ENCODE results near the gene ABCA3.
"Not testable (repeated sequence)": the region's sequence is repeated elsewhere in the genome, so short reads cannot be mapped to it uniquely, and the experiment has no call there.

ABCA3 gene

DNA sequence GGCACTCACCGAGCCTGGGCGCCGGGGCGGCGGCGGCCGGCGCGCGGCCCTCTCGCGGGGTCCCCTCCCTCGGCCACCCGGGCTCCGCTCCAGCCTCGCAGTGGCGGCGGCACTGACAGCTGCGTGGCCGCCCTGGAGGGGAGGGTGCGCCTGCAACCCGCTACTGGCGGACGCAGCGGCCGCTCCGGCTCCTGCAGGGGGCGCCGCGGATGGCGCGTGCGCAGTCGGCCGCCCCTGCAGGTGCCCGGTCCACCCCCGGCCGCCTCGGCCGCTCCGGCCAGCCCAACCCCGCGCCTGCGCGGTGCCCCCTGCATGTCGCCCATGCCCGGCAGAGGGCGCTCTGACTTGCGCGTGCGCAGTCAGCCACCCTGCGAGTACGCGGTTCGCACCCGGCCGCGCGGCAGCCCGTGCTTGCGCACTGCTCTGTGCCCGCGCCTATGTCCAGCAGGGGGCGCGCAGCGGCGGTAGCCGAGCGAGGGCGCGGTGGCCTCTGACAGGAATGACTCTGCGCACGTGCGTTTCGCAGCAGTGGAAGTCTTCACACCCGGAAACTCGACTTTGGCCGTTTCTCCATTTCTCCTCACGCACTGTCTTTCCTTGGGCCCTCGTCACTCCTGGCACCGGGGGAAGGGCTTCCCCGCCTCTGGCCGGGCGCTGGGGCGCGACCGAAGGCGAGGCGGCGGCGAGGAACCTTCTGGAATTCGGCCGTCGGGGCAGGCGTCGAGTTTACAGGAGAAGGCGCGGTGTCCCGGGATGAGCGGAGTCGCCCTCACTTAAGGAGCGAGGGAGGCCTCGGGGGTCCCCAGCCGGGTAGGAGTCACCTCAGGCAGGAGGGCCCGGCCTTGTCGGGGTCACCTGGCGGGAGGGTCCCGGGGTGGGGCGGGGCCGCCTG, at the start of gene ABCA3:
TSS of gene ABCA3 (minus strand) at position 165 of the 892 bp plus-strand sequence. CDS start 14,262 bp downstream, outside the sequence.
- DNase-seq (ENCODE audit: low read depth), result peak; percentile 91

DNA sequence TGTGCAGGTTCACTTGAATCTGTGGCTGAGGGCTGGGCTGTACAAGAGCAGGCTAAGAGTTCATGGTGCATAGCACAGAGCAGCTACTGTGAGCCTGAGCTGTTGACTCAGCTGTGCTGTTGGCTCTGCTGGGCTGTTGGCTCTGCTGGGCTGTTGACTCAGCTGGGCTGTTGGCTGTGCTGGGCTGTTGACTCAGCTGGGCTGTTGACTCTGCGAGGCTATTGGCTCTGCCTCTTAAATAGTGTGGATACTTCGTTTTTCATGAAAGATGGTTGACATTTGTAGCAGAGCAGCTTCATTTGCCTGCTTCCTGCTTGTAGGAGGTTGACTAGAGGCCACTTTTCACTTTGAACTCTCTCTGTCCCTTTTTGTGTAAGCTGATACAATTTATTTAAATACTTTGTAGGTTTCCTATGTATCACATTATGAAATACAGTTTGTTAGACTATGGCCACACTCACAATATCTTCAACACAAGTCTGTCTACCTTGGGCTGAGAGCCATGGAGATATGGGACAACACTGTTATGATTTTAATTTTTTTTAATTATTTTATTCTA, 48.4 kb upstream of the ABCA3 start:
- no peak for DNase-seq (ENCODE audit: low read depth)

DNA sequence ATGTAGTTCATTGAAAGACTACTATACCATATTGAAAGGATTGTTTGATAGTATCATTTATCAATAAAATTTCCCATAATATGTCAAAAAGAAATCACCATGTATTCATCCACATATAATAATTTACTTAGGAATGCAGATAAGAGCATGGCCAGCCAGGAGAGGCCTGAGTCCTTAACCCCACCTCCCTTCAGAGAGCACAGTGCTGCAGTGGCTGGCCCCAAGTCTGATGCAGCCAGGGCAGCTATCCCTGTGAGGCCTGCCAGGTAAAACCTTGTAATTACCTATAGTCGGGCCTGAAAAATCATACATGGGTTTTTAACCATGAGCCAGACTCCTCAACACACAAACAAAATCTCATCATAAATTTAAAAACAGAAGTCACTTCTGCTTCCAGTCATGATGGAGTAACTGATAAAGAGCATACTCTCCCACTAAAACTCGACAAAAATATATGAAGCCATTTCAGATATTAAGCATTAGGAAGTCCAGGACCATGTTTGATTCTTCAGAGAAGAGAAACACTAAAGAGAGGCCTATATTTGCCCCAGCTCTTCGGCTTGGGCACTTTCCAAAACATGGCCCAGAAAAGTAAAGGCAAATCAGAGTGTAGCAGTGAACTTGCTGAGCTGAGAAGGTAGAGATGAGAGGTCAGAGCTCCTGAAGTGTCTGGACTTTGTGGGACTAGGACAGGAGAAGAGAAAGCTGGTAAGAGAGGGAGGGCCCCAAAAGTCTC, 47.8 kb upstream of the ABCA3 start:
- DNase-seq (ENCODE audit: low read depth), result no peak

DNA sequence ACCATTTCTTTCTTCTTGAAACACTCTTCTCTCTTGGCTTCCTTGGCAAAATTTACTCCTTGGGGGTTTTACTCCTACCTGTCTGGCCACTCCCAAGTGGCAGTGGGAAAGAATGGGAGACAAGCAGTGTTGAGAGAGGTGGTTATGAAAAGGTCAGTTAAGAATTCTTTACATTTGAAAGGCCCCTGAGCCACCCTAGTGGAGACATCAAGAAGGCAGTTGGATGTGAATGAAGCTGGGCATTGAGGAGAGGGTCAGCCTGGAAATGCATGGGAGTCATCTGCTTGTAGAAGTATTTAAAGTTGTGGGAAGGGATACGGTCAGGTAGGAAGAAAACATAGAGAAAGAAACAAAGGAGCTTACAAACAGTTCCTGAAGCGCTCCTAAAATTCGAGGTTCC, 46.5 kb upstream of the ABCA3 start:
- no peak for DNase-seq (ENCODE audit: low read depth)

DNA sequence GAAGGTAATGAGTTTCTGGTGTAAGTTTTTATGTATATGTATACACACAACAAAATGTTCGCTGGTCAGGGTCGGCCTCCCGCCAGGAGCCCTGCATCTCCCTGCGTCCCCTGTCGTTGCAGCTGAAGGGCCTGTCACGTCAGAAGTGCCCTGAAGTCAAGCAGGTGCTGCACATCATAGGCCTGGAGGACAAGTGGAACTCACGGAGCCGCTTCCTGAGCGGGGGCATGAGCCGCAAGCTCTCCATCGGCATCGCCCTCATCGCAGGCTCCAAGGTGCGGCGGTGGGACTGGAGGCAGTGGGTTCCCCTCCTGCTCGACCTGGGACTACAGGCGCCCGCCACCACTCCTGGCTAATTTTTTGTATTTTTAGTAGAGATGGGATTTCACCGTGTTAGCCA, 45.5 kb upstream of the ABCA3 start:
- not testable (repeated sequence) for DNase-seq (ENCODE audit: low read depth)

DNA sequence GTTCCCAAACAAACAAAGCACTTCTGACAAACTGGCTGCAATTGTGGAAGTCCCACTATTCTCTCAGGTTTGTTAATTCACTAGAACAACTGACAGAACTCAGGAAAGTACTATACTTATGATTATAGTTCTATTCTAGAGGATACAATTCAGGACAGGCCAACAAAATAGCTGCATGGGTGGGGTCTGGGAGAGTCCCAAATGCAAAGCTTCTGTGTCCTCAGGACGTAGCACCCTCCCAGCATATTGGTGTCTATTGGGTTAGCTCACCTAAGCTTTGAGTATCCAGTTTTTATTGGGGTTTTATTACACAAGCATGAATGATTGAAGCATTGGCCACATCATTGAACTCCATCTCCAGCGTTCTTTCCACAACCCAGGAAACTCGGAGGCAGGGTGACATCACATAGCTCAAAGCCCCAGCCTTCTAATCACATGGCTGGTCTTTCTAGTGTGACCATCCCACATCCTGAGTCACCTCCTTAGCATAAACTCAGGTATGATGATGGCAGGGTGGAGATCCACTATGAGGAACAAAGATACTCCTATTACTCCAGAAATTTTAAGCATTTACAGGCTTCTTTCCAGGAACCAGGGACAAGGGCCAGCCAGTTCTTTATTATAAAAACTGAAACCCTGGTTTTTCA, 44.8 kb upstream of the ABCA3 start:
- no peak for DNase-seq (ENCODE audit: low read depth)

DNA sequence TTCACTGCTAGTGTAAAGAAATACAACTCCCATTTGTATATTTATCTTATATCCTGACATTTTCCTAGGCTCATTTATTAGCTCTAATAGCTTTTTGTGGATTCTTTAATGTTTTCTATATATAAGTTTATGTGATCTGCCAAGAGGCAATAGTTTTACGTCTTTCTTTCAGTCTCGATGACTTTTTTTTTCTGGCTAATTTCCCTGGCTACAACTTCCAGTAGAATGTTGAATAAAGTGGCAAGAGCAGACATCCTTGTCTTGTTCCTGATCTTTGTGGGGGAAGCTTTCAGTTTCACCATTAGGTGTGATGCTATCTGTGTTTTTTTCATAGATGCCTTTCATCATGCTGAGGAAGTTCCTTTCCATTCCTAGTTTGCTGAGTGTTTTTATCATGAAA, 43.9 kb upstream of the ABCA3 start:
- DNase-seq (ENCODE audit: low read depth), result no peak

DNA sequence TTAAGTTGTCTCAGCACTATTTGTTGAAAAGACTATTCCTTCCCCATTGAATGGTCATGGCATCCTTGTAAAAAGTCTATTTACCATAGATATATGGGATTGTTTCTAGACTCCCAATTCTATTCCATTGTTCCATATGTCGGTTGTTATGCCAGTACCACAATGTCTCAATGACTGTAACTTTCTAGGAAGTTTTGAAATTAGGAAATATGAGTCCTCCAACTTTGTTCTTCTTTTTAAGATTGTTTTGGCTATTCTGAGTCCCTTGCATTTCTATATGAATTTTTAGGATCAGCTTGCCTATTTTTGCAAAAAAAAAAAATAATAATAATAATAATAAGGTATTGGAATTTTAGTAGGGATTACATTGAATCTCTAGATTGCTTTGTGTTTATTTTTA, 43.0 kb upstream of the ABCA3 start:
- no peak for DNase-seq (ENCODE audit: low read depth)

DNA sequence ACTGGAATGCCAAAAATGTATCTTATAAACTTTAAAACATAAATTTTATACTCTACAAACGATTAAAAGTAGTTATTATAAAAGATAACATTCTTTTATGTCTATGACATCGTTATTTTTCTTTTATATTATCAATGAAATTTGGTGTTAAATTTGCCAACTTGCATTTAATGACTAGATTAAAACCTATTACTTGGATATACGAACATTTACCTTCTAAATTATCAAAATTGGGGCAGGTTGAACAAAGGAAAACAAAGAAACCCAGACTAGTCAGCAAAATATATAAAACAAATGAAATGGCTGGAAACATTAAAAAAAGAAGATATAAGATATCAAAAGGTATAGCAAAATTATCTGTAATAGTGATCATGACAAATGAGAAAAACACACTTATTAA, 34.1 kb upstream of the ABCA3 start:
- DNase-seq (ENCODE audit: low read depth), result no peak

DNA sequence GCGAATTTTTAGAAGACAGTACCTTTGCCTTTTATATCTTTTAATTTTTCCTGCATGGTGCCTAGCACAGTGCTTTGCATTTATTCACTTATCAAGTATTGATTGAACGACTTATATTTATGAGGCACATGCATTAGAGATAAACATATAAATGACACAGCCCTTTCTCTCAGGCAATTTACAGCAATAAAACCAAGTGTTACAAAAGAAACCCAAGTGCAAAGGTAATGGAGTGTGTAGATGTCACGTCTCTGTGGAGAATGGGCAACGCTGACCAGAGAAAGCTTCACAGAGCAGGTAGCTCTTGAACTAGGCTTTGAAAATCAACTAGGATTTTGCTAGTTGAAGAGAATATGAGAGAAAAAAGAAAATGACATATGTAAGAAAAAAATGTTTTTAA, 32.6 kb upstream of the ABCA3 start:
- no peak for DNase-seq (ENCODE audit: low read depth)

DNA sequence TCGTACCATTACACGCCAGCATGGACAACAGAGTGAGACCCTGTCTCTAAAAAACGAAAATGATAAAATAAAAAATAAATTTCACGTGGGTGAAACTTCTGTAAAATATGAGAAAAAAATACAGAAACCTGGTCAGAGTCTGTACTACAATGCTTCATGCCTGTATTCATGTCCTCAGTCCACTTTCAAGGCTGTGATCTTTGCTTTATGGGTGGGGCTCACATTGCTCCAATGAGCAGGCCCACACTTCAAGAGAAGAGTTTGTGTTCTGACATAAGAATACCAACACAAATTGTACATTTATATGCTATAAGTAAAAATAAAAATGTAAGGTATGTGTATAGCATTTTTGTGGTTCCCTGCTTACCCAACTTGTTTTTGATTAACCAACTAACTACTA, 32.2 kb upstream of the ABCA3 start:
- DNase-seq (ENCODE audit: low read depth), result no peak

DNA sequence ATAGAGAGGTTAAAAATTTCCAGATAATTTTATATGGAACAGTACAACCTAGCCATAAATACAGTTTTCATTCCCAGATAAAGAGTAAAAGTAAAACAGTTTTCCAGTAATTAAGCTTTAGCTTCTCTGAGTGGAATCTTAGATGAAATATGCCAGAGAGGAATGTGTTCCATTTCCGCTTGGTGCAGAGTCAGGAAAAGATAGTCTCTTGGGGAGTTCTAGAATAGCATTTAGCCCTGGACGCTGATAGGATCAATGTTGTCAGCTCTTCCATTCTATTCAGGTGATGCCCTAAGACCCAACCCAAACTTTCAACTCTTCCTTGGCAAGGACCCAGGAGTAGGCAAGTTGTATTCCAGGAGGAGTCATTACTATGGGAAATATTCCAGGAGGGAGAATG, 30.9 kb upstream of the ABCA3 start:
- DNase-seq (ENCODE audit: low read depth), result no peak

DNA sequence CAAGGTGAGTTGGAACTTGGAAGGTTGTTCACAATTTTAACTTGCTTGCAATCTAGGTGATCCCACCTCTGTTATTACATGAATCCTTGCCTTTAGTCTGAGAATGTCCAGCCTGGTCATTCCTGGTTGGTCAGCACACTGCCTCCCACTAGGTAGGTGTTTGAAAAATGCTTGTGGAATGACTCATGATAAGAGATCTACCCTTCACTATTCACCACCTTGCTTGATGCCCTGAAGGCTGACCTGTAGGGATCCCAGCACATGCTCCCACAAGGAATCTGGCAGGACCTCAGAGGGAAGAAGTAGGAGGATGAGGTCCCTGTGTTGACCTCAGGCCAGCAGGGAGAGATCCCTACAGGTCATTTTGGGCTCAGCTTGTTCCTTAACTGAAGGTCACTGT, 30.2 kb upstream of the ABCA3 start:
- DNase-seq (ENCODE audit: low read depth), result no peak

DNA sequence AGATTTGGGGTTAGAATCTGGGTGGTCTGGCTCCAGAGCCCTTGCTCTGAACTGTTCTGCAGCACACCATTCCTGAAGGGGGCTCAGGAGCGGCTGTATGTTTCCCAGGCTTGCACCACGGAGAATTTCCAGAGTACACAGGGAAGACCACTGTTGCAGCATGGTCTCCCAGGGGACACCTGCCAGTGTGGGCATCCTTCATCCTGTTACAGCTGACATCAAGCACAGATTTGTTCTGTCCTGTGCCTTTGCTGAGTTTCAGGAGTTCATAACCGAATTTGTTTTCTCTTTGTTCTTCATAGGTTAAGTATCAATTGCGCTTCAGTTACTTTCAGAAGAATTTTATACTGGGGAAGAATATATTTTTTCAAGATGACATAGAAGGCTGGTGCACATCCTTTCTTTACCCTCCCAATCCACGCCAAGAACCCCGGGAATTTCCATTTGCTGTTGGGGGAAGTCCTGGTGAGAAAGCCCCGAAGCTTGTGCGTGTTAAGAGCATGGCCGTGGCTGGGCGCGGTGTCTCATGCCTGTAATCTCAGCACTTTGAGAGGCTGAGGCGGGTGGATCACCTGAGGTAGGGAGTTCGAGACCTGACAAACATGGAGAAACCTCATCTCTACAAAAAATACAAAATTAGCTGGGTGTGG, 26.3 kb upstream of the ABCA3 start:
- no peak for DNase-seq (ENCODE audit: low read depth)

DNA sequence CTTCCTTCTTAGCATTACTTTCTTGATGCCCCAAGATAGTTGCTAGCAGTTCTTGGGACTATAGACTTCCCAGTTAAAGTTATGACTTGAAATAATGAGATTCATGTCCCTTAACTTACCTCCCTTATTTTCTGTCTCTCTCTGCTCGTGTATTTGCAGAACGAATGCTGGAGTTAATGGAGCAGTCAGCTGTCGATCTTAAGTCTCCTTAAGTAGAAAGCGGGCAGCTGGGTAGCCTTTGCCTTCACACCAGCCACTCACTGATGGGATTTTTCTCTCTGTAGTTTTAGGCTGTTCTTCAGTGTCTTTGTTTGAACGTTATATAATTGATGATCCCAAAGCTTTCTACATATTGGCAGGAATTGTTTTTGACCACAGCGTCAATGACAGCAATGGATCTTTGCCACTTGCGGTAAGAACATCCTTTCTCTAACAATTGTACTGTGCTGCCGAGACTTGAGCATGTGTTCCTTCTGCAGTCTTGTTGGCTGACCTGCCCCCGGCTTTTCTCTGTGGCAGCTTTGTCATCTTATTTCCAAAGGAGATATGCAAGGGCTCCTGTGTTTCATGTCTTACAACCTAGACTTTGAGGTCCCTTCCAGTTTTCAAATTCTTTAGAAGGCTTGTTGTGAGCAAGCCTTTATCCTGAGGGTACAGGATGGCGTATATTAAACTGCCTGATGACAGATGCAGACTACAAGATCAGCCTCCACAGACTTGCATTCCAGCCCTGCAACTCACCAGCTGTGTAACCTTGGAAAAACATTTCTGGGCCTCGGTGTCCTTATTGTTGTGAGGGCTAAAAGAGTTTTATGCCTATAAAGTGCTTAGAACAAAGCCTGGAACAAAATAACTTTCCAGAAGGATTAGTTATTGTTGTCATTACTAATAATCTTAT, 25.1 kb upstream of the ABCA3 start:
- no peak for DNase-seq (ENCODE audit: low read depth)

DNA sequence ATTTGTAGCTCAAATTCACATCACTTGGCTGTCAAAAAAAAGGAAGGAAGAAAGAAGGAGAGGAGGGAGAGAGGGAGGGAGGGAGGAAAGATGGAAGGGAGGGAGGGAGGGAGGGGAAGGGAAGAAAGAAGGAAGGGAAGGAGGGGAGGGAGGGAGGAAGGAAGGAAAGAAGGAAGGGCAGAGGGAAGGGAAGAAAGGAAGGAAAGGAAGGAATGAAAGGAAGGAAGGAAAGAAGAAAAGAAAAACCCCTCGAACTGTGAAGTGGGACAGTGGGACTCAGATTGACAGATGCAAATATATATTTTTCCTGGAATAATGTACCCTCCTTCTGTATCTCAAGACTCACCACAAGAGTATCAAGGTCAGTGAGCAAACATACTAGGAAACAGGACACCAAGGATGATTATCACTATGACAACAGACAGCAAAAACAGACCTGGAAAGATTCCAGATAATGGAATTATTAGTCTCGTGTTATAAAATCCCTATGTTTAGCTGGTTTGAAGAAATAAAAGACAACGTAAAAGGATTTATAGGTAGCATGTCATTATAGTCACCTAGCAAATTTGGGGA, 24.2 kb upstream of the ABCA3 start:
- no peak for DNase-seq (ENCODE audit: low read depth)

DNA sequence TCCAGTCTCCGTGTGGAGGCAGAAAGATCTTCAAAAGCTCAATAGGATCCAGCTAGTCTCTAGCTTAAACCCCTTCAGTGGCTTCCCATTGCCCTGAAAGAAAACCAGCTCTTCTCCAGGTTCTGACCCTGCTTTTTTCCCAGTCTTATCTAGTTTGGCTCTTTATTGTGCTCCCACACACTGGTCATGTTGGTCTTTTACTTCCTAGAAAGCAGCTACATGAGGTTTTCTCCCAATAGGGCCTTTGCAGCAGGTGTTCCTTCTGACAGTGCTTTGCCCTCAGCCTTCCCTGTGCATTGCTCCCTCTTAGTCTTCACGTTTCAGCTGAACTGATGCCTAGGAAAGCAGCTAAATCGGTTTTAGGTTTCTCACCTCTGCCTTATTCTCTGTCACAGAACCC, 21.7 kb upstream of the ABCA3 start:
- DNase-seq (ENCODE audit: low read depth), result no peak

DNA sequence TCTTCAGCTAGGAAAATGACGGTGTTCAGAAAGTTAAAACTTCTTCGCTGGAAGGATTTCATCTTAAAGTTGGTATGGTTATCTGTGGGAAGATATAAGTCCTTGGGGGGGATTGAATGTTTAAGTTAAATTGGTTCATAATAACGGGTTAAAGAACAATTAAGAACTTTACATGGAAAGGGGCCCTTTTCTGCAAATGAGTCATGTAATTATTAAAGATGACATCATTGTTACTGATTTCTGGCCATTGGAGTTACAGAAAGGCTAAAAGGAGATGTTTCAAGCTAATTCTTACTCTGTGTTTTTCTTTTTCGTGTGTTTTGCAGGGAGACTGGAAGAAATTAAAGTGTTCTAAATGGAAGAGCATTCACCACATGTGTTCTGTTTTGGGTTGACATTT, 20.6 kb upstream of the ABCA3 start:
- no peak for DNase-seq (ENCODE audit: low read depth)

DNA sequence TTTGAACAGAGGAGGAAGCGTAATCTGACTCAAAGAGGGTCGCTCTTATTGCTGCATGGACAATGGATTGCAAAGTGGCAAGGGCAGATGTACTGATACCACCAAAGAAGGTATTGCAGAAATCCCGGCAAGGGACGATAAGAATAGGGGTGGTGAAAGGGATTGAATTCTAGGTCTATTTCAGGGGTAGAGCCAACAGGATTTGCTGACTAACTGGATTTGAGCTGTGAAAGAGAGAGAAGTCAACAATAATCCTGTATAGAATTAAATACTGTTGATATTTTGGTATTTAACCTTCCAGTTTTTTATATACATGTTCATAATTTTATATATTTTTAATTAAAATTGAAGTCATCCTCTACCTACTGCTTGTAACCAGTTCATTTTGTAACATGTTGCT, 19.4 kb upstream of the ABCA3 start:
- no peak for DNase-seq (ENCODE audit: low read depth)

DNA sequence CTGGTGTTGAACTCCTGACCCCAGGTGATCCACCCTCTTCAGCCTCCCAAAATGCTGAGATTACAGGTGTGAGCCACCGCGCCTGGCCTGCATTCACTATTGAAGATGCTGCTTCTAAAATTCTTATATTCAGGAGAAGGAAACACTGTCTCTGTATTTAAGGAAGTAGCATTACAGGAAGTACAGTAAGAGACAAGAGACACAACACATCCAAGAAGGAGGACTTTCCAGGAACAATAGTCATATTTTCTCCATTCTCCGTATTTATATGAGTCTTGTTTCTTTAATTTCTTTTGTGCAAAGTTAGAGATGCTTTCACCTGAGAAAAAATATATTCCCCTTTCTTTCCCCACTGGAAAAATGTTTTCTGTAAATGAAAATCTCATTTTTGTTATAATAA, 18.3 kb upstream of the ABCA3 start:
- DNase-seq (ENCODE audit: low read depth), result no peak

DNA sequence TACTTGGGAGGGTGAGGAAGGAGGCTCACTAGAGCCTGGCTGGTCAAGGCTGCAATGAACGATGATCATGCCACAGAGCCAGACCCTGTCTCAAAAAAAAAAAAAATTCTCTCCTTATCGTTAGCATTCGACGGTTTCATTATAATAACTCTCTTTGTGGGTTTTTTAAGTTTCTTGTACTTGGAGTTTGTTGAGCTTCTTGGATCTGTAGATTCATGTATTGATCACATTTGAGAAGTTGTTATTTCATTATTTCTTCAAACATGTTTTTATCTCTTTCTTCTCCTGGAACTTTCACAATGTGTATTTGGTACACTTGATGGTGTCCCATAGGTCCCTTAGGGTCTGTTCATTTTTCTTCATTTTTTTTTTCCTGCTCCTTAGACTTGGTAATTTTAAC, 16.8 kb upstream of the ABCA3 start:
- DNase-seq (ENCODE audit: low read depth), result no peak
